Measurements from ENCODE around the gene RGS6.
A peak's percentile ranks its signal among the peaks of the same experiment; 100 is the strongest.
"Not testable (repeated sequence)": the region's sequence is repeated elsewhere in the genome, so short reads cannot be mapped to it uniquely, and the experiment has no call there.

Gene RGS6

GRCh38 chr14:72452774-72453173, 520.5 kb downstream of the RGS6 start:
- DNase-seq (ENCODE audit: low read depth) = no peak

GRCh38 chr14:72454388-72455160, 522.3 kb downstream of the RGS6 start:
- no peak for DNase-seq (ENCODE audit: low read depth)

- peak; percentile 23 for DNase-seq (ENCODE audit: low read depth)
Measured at GRCh38 chr14:72457641-72458040, 525.4 kb downstream of the RGS6 start.

GRCh38 chr14:72462056-72462455, 529.8 kb downstream of the RGS6 start:
- DNase-seq (ENCODE audit: low read depth) = no peak

- peak; percentile 12 for DNase-seq (ENCODE audit: low read depth)
Measured at GRCh38 chr14:72463291-72463866, 531.1 kb downstream of the RGS6 start.

- no peak for DNase-seq (ENCODE audit: low read depth)
Measured at GRCh38 chr14:72464226-72464625, 532.0 kb downstream of the RGS6 start.

GRCh38 chr14:72466325-72466724, 534.1 kb downstream of the RGS6 start:
- DNase-seq (ENCODE audit: low read depth) = no peak

- DNase-seq (ENCODE audit: low read depth) = no peak
Measured at GRCh38 chr14:72471346-72471745, 539.1 kb downstream of the RGS6 start.

GRCh38 chr14:72472845-72473244, 540.6 kb downstream of the RGS6 start:
- no peak for DNase-seq (ENCODE audit: low read depth)

- DNase-seq (ENCODE audit: low read depth) = peak; percentile 72
Measured at GRCh38 chr14:72476657-72477499, 544.6 kb downstream of the RGS6 start.

GRCh38 chr14:72477578-72477977, 545.3 kb downstream of the RGS6 start:
- not testable (repeated sequence) for DNase-seq (ENCODE audit: low read depth)

GRCh38 chr14:72478471-72478893, 546.3 kb downstream of the RGS6 start:
- DNase-seq (ENCODE audit: low read depth) = no peak

- no peak for DNase-seq (ENCODE audit: low read depth)
Measured at GRCh38 chr14:72479461-72479931, 547.3 kb downstream of the RGS6 start.

GRCh38 chr14:72480464-72481243, 548.4 kb downstream of the RGS6 start:
- DNase-seq (ENCODE audit: low read depth) = no peak

GRCh38 chr14:72483311-72483710, 551.1 kb downstream of the RGS6 start:
- no peak for DNase-seq (ENCODE audit: low read depth)

GRCh38 chr14:72485695-72486094, 553.5 kb downstream of the RGS6 start:
- DNase-seq (ENCODE audit: low read depth) = no peak

GRCh38 chr14:72488514-72488913, 556.3 kb downstream of the RGS6 start:
- DNase-seq (ENCODE audit: low read depth) = no peak

- DNase-seq (ENCODE audit: low read depth) = no peak
Measured at GRCh38 chr14:72492196-72492595, 560.0 kb downstream of the RGS6 start.

GRCh38 chr14:72495668-72496067, 563.4 kb downstream of the RGS6 start:
- no peak for DNase-seq (ENCODE audit: low read depth)

- no peak for DNase-seq (ENCODE audit: low read depth)
Measured at GRCh38 chr14:72498646-72499045, 566.4 kb downstream of the RGS6 start.

- DNase-seq (ENCODE audit: low read depth) = no peak
Measured at GRCh38 chr14:72499746-72500145, 567.5 kb downstream of the RGS6 start.
